Small intestine (tissue), 7 donors: ENCODE results near the gene BRAT1. TPM values are rescaled to one million over a fixed set of nuclear protein-coding genes. Genes with fewer than 3 reads are reported as not detected.
A peak's percentile ranks its signal among the peaks of the same experiment; 100 is the strongest.

Source experiments
- DNase-seq, 2 donors: peaks; one replicate each; pipeline versions ENCODE4 v3.0.0 to v3.0.0-alpha.2; 2013
- FAIRE-seq: peaks from 2 replicates; lab custom pipeline; 2012; peaks lifted over from hg19 to GRCh38; lab: Jason Lieb, UNC
- H3K27ac ChIP-seq, 3 donors: one replicate each; pipeline ENCODE4 v1.5.1; 2013; ENCODE audit warnings: low read length in 2 of 3, mild to moderate bottlenecking in 2 of 3, control low read depth in 1 of 3, inconsistent platforms in 1 of 3, low read depth in 1 of 3, moderate library complexity in 1 of 3
- H3K27me3 ChIP-seq, 3 donors: one replicate each; pipeline ENCODE4 v1.6.1; 2013; ENCODE audit warnings: low read length in 3 of 3, inconsistent platforms in 1 of 3; ENCODE audit not compliant: control insufficient read depth in 3 of 3, insufficient read depth in 3 of 3
- H3K36me3 ChIP-seq, 3 donors: one replicate each; pipeline ENCODE4 v1.6.1; 2013; ENCODE audit warnings: low read length in 3 of 3, inconsistent platforms in 1 of 3, low read depth in 1 of 3, mild to moderate bottlenecking in 1 of 3, moderate library complexity in 1 of 3; ENCODE audit not compliant: control insufficient read depth in 3 of 3, insufficient read depth in 2 of 3
- H3K4me1 ChIP-seq, 3 donors: one replicate each; pipeline ENCODE4 v1.6.1; 2013; ENCODE audit warnings: low read length in 2 of 3, inconsistent platforms in 1 of 3, low read depth in 1 of 3, mild to moderate bottlenecking in 1 of 3, moderate library complexity in 1 of 3; ENCODE audit not compliant: control insufficient read depth in 3 of 3, insufficient read depth in 2 of 3
- H3K4me3 ChIP-seq, 3 donors: one replicate each; pipeline ENCODE4 v1.5.1; 2013; ENCODE audit warnings: low read length in 3 of 3, control low read depth in 1 of 3, inconsistent platforms in 1 of 3, low read depth in 1 of 3, mild to moderate bottlenecking in 1 of 3, moderate library complexity in 1 of 3
- H3K9me3 ChIP-seq, 2 donors: one replicate each; pipeline ENCODE4 v1.6.1; 2013; ENCODE audit warnings: low read depth in 1 of 2, low read length in 1 of 2; ENCODE audit not compliant: control insufficient read depth in 2 of 2, insufficient read depth in 1 of 2
- WGBS, 3 donors: extraction: QIAGEN DNeasy Blood & Tissue Kit; methylation state at CpG; one replicate each; pipeline ENCODE4 v1.1.7; 2013; 5-methylcytosine and 5-hydroxymethylcytosine counted together
- polyA plus RNA-seq, 4 donors: library from polyadenylated mRNA; stranded (reverse) in 3 of 4; unstranded in 1 of 4; fragments of 200-250 nt in 3 of 4; fragments of 120-200 nt in 1 of 4; gene quantifications; one replicate each; pipeline versions ENCODE4 v1.2.1 to v1.2.3, GENCODE V29; 2013
- donor health status: healthy with polysubstance abuse.
- donor health status: control.
- donor health status: control.
- donor health status: Bipolar disorder and iron deficiency.
- donor health status: healthy.

BRAT1 gene
- polyA plus RNA-seq, 4 donors = 25.1 to 40.3 (median 28.2) TPM

- Histone ChIP-seq H3K36me3 (no peaks in the 10 kb centered on the region), H3K4me3 (no peak overlapping the region), H3K27me3 (no peaks in the 10 kb centered on the region), H3K9me3 (no peaks in the 10 kb centered on the region), H3K4me1 (peaks cover 3 to 35% (median 11%) of the 10 kb centered on the region in 3 donors), H3K27ac (peak overlapping the region in 2 of 3 donors; percentile 16 to 51)
- DNase-seq (peak in 1 of 2 donors; percentile 53), FAIRE-seq (no peak)
- 16 to 31% (median 24%) methylated on average over 27 of the region's 27 CpGs for WGBS, 3 donors
These were observed 44.2 kb downstream of the BRAT1 start for GRCh38 chr7:2510909-2511768.

GRCh38 chr7:2510130-2510776, 45.1 kb downstream of the BRAT1 start:
- no peak overlapping the region for H3K4me3 ChIP-seq
- peaks cover 3 to 35% (median 11%) of the 10 kb centered on the region in 3 donors for H3K4me1 ChIP-seq
- DNase-seq (no peak), FAIRE-seq (no peak)
- peak overlapping the region in 1 of 3 donors; percentile 51 for H3K27ac ChIP-seq
- H3K27me3 ChIP-seq = no peaks in the 10 kb centered on the region
- no peaks in the 10 kb centered on the region for H3K36me3 ChIP-seq
- H3K9me3 ChIP-seq = no peaks in the 10 kb centered on the region
- 76 to 87% (median 86%) methylated on average over 10 to 13 of the region's 13 CpGs for WGBS, 3 donors

GRCh38 chr7:2509298-2509906, 45.9 kb downstream of the BRAT1 start:
- Histone ChIP-seq H3K4me1 (peaks cover 3 to 35% (median 11%) of the 10 kb centered on the region in 3 donors), H3K27me3 (no peaks in the 10 kb centered on the region), H3K27ac (no peak overlapping the region), H3K9me3 (no peaks in the 10 kb centered on the region), H3K36me3 (no peaks in the 10 kb centered on the region), H3K4me3 (no peak overlapping the region)
- DNase-seq (no peak), FAIRE-seq (no peak)
- WGBS, 3 donors = 76 to 84% (median 82%) methylated on average over 20 to 23 of the region's 23 CpGs

GRCh38 chr7:2508327-2509215, 46.8 kb downstream of the BRAT1 start:
- H3K4me1 ChIP-seq = peaks cover 3 to 35% (median 11%) of the 10 kb centered on the region in 3 donors
- H3K4me3 ChIP-seq = no peak overlapping the region
- DNase-seq (no peak), FAIRE-seq (no peak)
- H3K27ac ChIP-seq = peak overlapping the region in 1 of 3 donors; percentile 41
- H3K9me3 ChIP-seq = no peaks in the 10 kb centered on the region
- no peaks in the 10 kb centered on the region for H3K27me3 ChIP-seq
- no peaks in the 10 kb centered on the region for H3K36me3 ChIP-seq
- 54 to 67% (median 56%) methylated on average over 41 to 43 of the region's 43 CpGs for WGBS, 3 donors

GRCh38 chr7:2507917-2508306, 47.4 kb downstream of the BRAT1 start:
- Histone ChIP-seq H3K27ac (peak overlapping the region in 1 of 3 donors; percentile 41), H3K36me3 (no peaks in the 10 kb centered on the region), H3K9me3 (no peaks in the 10 kb centered on the region), H3K4me1 (peaks cover 3 to 35% (median 11%) of the 10 kb centered on the region in 3 donors), H3K27me3 (no peaks in the 10 kb centered on the region), H3K4me3 (no peak overlapping the region)
- DNase-seq (no peak), FAIRE-seq (no peak)
- 84 to 90% (median 88%) methylated on average over 6 of the region's 6 CpGs for WGBS, 3 donors

GRCh38 chr7:2507208-2507916, 48.0 kb downstream of the BRAT1 start:
- Histone ChIP-seq H3K36me3 (no peaks in the 10 kb centered on the region), H3K27ac (no peak overlapping the region), H3K4me1 (peaks cover 3 to 31% (median 11%) of the 10 kb centered on the region in 3 donors), H3K9me3 (no peaks in the 10 kb centered on the region), H3K27me3 (no peaks in the 10 kb centered on the region), H3K4me3 (no peak overlapping the region)
- DNase-seq = no peak
- FAIRE-seq = no peak
- 84 to 88% (median 85%) methylated on average over 25 to 26 of the region's 26 CpGs for WGBS, 3 donors

GRCh38 chr7:2505401-2505800, 49.9 kb downstream of the BRAT1 start:
- Histone ChIP-seq H3K27ac (no peak overlapping the region), H3K36me3 (no peaks in the 10 kb centered on the region), H3K4me3 (no peak overlapping the region), H3K27me3 (no peaks in the 10 kb centered on the region), H3K4me1 (peaks cover 0 to 13% (median 2%) of the 10 kb centered on the region in 3 donors), H3K9me3 (no peaks in the 10 kb centered on the region)
- DNase-seq = no peak
- WGBS, 3 donors = 90 to 94% (median 94%) methylated on average over 12 to 14 of the region's 14 CpGs
- no peak for FAIRE-seq
